Esophagus (tissue), 2 donors: Measurements from ENCODE around the gene INPP4B. TPM values are rescaled to one million over a fixed set of nuclear protein-coding genes. Genes with fewer than 3 reads are reported as not detected.

Source experiments
- H3K27ac ChIP-seq, 2 donors: one replicate each; pipeline ENCODE4 v1.5.1; 2013; ENCODE audit warnings: low read depth in 2 of 2, mild to moderate bottlenecking in 2 of 2, inconsistent platforms in 1 of 2, low read length in 1 of 2, moderate library complexity in 1 of 2
- H3K27me3 ChIP-seq, 2 donors: one replicate each; pipeline ENCODE4 v1.6.1; 2013; ENCODE audit warnings: low read length in 2 of 2, control low read depth in 1 of 2, mild to moderate bottlenecking in 1 of 2; ENCODE audit not compliant: insufficient read depth in 2 of 2, control insufficient read depth in 1 of 2
- H3K36me3 ChIP-seq, 2 donors: one replicate each; pipeline ENCODE4 v1.6.1; 2013; ENCODE audit warnings: low read length in 1 of 2; ENCODE audit not compliant: control insufficient read depth in 2 of 2, insufficient read depth in 2 of 2
- H3K4me1 ChIP-seq, 2 donors: one replicate each; pipeline ENCODE4 v1.6.1; 2013; ENCODE audit warnings: low read length in 1 of 2; ENCODE audit not compliant: control insufficient read depth in 2 of 2, insufficient read depth in 2 of 2
- H3K4me3 ChIP-seq, 2 donors: one replicate each; pipeline ENCODE4 v1.5.1; 2013; ENCODE audit warnings: low read length in 2 of 2, mild to moderate bottlenecking in 2 of 2, low read depth in 1 of 2, moderate library complexity in 1 of 2
- H3K9me3 ChIP-seq, 2 donors: one replicate each; pipeline ENCODE4 v1.6.1; 2013; ENCODE audit warnings: mild to moderate bottlenecking in 2 of 2, low read depth in 1 of 2, low read length in 1 of 2, moderate library complexity in 1 of 2; ENCODE audit not compliant: control insufficient read depth in 2 of 2, insufficient read depth in 1 of 2
- WGBS, 2 donors: extraction: QIAGEN DNeasy Blood & Tissue Kit; methylation state at CpG; one replicate each; pipeline ENCODE4 v1.1.7; 2013; 5-methylcytosine and 5-hydroxymethylcytosine counted together
- polyA plus RNA-seq, 2 donors: library from polyadenylated mRNA; stranded (reverse); fragments of 200-250 nt; gene quantifications; one replicate each; pipeline ENCODE4 v1.2.3, GENCODE V29; 2013
- donor health status: healthy with polysubstance abuse.
- donor health status: Bipolar disorder and iron deficiency.

Gene INPP4B
- polyA plus RNA-seq, 2 donors: 2.5 to 4.4 TPM

- H3K9me3 ChIP-seq: no peaks in the 10 kb centered on the region
- WGBS, 2 donors: 65 to 71% methylated on average over 3 of the region's 3 CpGs
- no peaks in the 10 kb centered on the region for H3K27me3 ChIP-seq
- no peaks in the 10 kb centered on the region for H3K36me3 ChIP-seq
- H3K4me1 ChIP-seq: no peaks in the 10 kb centered on the region
- H3K4me3 ChIP-seq: no peak overlapping the region
- H3K27ac ChIP-seq: no peak overlapping the region
Observed at GRCh38 chr4:142040043-142040442, 806.1 kb downstream of the INPP4B start.

- no peaks in the 10 kb centered on the region for H3K9me3 ChIP-seq
- WGBS, 2 donors: 58 to 63% methylated on average over 4 of the region's 4 CpGs
- H3K4me1 ChIP-seq: no peaks in the 10 kb centered on the region
- H3K4me3 ChIP-seq: no peak overlapping the region
- no peak overlapping the region for H3K27ac ChIP-seq
- no peaks in the 10 kb centered on the region for H3K36me3 ChIP-seq
- no peaks in the 10 kb centered on the region for H3K27me3 ChIP-seq
Observed at GRCh38 chr4:142036795-142037583, 809.1 kb downstream of the INPP4B start.

- Histone ChIP-seq H3K4me1 (no peaks in the 10 kb centered on the region), H3K27me3 (no peaks in the 10 kb centered on the region), H3K9me3 (no peaks in the 10 kb centered on the region), H3K27ac (no peak overlapping the region), H3K4me3 (no peak overlapping the region), H3K36me3 (no peaks in the 10 kb centered on the region)
Observed at GRCh38 chr4:142035566-142035965, 810.5 kb downstream of the INPP4B start.

- Histone ChIP-seq H3K27ac (no peak overlapping the region), H3K4me1 (no peaks in the 10 kb centered on the region), H3K36me3 (no peaks in the 10 kb centered on the region), H3K27me3 (no peaks in the 10 kb centered on the region), H3K4me3 (no peak overlapping the region), H3K9me3 (no peaks in the 10 kb centered on the region)
- whole genome bisulfite sequencing, 2 donors: 94 to 95% methylated on average over 3 of the region's 3 CpGs
Observed at GRCh38 chr4:142034101-142034500, 812.0 kb downstream of the INPP4B start.

- 79 to 80% methylated on average over 4 of the region's 4 CpGs for WGBS, 2 donors
- no peaks in the 10 kb centered on the region for H3K4me1 ChIP-seq
- no peak overlapping the region for H3K4me3 ChIP-seq
- H3K9me3 ChIP-seq: no peaks in the 10 kb centered on the region
- no peaks in the 10 kb centered on the region for H3K27me3 ChIP-seq
- no peak overlapping the region for H3K27ac ChIP-seq
- no peaks in the 10 kb centered on the region for H3K36me3 ChIP-seq
Observed at GRCh38 chr4:142030010-142030409, 816.1 kb downstream of the INPP4B start.

GRCh38 chr4:142021761-142022160 is 824.3 kb downstream of the INPP4B start:
- Histone ChIP-seq H3K9me3 (no peaks in the 10 kb centered on the region), H3K27ac (no peak overlapping the region), H3K36me3 (no peaks in the 10 kb centered on the region), H3K4me1 (no peaks in the 10 kb centered on the region), H3K27me3 (no peaks in the 10 kb centered on the region), H3K4me3 (no peak overlapping the region)
- WGBS, 2 donors: 80 to 91% methylated on average over 2 of the region's 2 CpGs

- Histone ChIP-seq H3K27me3 (no peaks in the 10 kb centered on the region), H3K36me3 (no peaks in the 10 kb centered on the region), H3K9me3 (no peaks in the 10 kb centered on the region), H3K4me1 (no peaks in the 10 kb centered on the region), H3K27ac (no peak overlapping the region), H3K4me3 (no peak overlapping the region)
- 95 to 98% methylated on average over 1 of the region's 1 CpG for WGBS, 2 donors
Observed at GRCh38 chr4:142021181-142021580, 824.9 kb downstream of the INPP4B start.

- H3K36me3 ChIP-seq: no peaks in the 10 kb centered on the region
- no peaks in the 10 kb centered on the region for H3K4me1 ChIP-seq
- no peak overlapping the region for H3K27ac ChIP-seq
- H3K4me3 ChIP-seq: no peak overlapping the region
- H3K27me3 ChIP-seq: no peaks in the 10 kb centered on the region
- H3K9me3 ChIP-seq: peaks cover 0 to 2% of the 10 kb centered on the region in 2 donors
Observed at GRCh38 chr4:142016031-142016430, 830.1 kb downstream of the INPP4B start.

- Histone ChIP-seq H3K27ac (no peak overlapping the region), H3K27me3 (no peaks in the 10 kb centered on the region), H3K9me3 (peaks cover 0 to 2% of the 10 kb centered on the region in 2 donors), H3K4me3 (no peak overlapping the region), H3K36me3 (no peaks in the 10 kb centered on the region), H3K4me1 (no peaks in the 10 kb centered on the region)
- WGBS, 2 donors: 70 to 80% methylated on average over 2 of the region's 2 CpGs
Observed at GRCh38 chr4:142009751-142010150, 836.4 kb downstream of the INPP4B start.

- Histone ChIP-seq H3K9me3 (no peaks in the 10 kb centered on the region), H3K27ac (no peak overlapping the region), H3K4me1 (no peaks in the 10 kb centered on the region), H3K27me3 (no peaks in the 10 kb centered on the region), H3K36me3 (no peaks in the 10 kb centered on the region), H3K4me3 (no peak overlapping the region)
- 86 to 96% methylated on average over 1 of the region's 1 CpG for WGBS, 2 donors
Observed at GRCh38 chr4:142005519-142005918, 840.6 kb downstream of the INPP4B start.
